ENCODE results near the gene NFATC3.
"Not testable (repeated sequence)": the region's sequence is repeated elsewhere in the genome, so short reads cannot be mapped to it uniquely, and the experiment has no call there.

Gene NFATC3

DNA sequence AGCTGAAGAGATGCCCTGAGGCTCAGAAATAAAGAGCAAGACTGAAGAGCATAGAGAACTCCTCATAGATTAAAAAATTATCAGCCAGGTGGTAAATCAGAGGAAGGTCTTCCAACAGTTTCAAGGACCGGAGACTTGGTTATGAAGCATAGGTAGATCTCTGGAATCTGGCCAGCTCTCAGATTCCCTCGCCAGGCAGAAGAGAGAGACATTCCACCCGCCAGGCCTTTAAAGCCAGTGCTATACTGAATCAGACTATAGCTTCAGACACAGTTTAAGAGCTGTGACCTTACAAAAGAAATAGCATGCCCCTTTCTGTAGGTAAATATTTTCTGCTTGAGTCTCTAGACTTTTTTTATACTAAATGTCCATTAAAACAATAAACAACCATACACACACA, 70.3 kb downstream of the NFATC3 start:
- TF ChIP-seq, protein P1, sequence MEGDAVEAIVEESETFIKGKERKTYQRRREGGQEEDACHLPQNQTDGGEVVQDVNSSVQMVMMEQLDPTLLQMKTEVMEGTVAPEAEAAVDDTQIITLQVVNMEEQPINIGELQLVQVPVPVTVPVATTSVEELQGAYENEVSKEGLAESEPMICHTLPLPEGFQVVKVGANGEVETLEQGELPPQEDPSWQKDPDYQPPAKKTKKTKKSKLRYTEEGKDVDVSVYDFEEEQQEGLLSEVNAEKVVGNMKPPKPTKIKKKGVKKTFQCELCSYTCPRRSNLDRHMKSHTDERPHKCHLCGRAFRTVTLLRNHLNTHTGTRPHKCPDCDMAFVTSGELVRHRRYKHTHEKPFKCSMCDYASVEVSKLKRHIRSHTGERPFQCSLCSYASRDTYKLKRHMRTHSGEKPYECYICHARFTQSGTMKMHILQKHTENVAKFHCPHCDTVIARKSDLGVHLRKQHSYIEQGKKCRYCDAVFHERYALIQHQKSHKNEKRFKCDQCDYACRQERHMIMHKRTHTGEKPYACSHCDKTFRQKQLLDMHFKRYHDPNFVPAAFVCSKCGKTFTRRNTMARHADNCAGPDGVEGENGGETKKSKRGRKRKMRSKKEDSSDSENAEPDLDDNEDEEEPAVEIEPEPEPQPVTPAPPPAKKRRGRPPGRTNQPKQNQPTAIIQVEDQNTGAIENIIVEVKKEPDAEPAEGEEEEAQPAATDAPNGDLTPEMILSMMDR (IDR thresholded peaks at IDR 0.05; ENCODE audit: low read depth, low read length): no peak
- H3K4me3 ChIP-seq (ENCODE audit: low read depth, low read length): no peak overlapping the region
- no peaks in the 10 kb centered on the region for H3K9me3 ChIP-seq
- H3K27me3 ChIP-seq: no peaks in the 10 kb centered on the region
- H3K4me1 ChIP-seq: no peaks in the 10 kb centered on the region
- no peak for DNase-seq
- H3K36me3 ChIP-seq: peaks cover 17% of the 10 kb centered on the region

DNA sequence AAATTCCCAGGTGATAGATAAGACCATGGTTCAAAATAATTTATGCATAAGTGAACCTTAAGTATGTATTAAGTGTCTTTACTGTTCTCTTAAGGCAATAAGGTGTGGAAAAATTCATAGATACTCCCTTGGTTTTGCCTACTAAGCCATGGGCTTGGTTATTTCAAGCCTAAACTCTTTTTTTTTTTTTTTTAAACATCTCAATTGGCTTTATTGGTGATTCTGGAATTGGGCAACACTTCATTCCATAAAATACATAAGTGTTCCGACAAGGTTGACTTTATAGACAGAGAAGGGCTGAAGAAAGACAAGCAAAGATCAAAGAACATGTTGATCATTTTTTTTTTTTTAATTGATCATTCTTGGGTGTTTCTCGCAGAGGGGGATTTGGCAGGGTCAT, 77.2 kb downstream of the NFATC3 start:
- Histone ChIP-seq H3K9me3 (no peaks in the 10 kb centered on the region), H3K27me3 (no peaks in the 10 kb centered on the region), H3K4me1 (no peaks in the 10 kb centered on the region), H3K4me3 (ENCODE audit: low read depth, low read length) (no peak overlapping the region), H3K36me3 (peaks cover 39% of the 10 kb centered on the region)
- TF ChIP-seq, protein P1 (IDR thresholded peaks at IDR 0.05; ENCODE audit: low read depth, low read length): no peak
- no peak for DNase-seq

DNA sequence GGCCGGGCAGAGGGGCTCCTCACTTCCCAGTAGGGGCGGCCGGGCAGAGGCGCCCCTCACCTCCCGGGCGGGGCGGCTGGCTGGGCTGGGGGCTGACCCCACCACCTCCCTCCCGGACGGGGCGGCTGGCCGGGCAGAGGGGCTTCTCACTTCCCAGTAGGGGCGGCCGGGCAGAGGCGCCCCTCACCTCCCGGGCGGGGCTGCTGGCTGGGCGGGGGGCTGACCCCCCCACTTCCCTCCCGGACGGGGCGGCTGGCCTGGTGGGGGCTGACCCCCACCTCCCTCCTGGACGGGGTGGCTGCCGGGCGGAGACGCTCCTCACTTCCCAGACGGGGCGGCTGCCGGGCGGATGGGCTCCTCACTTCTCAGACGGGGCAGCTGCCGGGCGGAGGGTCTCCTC, 78.1 kb downstream of the NFATC3 start:
- peaks cover 32% of the 10 kb centered on the region for H3K36me3 ChIP-seq
- not testable (repeated sequence) for DNase-seq

DNA sequence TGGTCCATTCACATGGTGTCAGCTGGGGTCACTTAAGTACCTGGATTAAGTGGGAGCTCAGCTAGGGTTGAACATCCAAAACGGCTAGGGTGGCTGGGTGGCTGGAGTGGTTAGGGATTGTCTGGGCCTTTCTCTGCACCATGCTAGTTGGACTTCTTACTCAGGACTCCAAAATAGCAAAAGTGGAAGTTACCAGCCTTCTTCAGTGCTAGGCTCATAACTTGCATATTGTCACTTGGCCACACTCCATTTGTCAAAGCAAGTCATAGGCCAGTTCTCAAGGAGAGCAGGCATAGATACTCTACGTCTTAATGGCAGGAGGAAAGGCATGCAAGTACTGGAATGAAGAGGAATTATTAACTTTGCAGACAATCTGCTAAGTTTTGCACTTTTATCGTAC, 81.1 kb downstream of the NFATC3 start:
- Histone ChIP-seq H3K36me3 (peaks cover 19% of the 10 kb centered on the region), H3K4me3 (ENCODE audit: low read depth, low read length) (no peak overlapping the region), H3K27me3 (no peaks in the 10 kb centered on the region), H3K9me3 (no peaks in the 10 kb centered on the region), H3K4me1 (no peaks in the 10 kb centered on the region)
- DNase-seq: no peak
- TF ChIP-seq, protein P1 (IDR thresholded peaks at IDR 0.05; ENCODE audit: low read depth, low read length): no peak

More for the DNA sequence above, 78.1 kb downstream of the NFATC3 start:
- not testable (repeated sequence) for H3K9me3 ChIP-seq; H3K4me1 ChIP-seq; H3K4me3 ChIP-seq (ENCODE audit: low read depth, low read length); H3K27me3 ChIP-seq

DNA sequence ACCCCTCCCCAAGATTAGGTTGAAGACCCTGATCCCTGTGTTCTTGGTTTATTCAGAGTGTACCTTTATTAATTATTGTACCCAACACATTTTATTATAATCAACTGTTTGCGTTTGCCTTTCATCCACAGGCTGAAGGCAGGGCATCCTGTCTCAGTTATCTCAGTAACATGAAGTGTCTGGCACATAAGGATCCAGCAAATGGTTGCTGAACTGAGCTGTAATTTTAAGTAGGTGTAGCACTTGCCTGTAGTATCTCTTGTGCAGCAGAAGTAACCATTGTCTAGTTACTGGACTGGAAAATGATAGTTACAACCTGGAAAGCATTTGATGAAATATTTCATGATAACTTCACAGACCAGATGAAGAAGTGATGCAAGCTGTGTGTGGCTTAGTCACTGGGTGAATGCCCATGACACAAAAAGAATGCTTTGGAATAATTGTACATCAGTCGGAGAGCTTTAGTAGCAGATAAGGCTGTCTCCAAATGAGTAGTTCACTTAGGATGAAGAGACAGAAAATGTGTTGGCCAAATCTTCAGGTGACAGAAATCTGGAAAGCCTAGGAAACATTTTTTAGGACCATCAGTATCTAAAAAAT, 94.1 kb downstream of the NFATC3 start:
- TF ChIP-seq, protein P1 (IDR thresholded peaks at IDR 0.05; ENCODE audit: low read depth, low read length): no peak
- Histone ChIP-seq H3K36me3 (peaks cover 58% of the 10 kb centered on the region), H3K4me3 (ENCODE audit: low read depth, low read length) (no peak overlapping the region), H3K27me3 (no peaks in the 10 kb centered on the region), H3K4me1 (no peaks in the 10 kb centered on the region), H3K9me3 (no peaks in the 10 kb centered on the region)
- no peak for DNase-seq

DNA sequence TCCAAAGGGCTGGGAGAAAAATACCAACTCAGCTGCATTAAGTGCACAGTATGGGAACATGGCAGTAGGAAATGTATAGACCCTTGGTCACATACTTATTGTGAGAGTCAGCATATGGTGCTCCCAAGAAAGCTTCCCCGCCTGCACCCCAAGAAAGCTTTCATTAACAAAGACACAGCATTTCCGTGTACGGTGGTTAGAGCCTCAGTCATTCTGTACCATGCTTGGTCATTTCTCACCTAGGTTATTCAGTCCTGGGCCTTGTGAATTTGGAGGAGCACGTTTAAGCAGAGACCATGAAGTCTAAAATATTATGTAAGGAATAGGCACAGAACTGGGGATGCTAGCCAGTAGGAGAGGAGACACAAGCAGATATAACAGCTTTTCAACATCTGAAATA, 94.7 kb downstream of the NFATC3 start:
- Histone ChIP-seq H3K9me3 (no peaks in the 10 kb centered on the region), H3K36me3 (peaks cover 60% of the 10 kb centered on the region), H3K27me3 (no peaks in the 10 kb centered on the region), H3K4me3 (ENCODE audit: low read depth, low read length) (no peak overlapping the region), H3K4me1 (no peaks in the 10 kb centered on the region)
- TF ChIP-seq, protein P1 (IDR thresholded peaks at IDR 0.05; ENCODE audit: low read depth, low read length): no peak
- no peak for DNase-seq

DNA sequence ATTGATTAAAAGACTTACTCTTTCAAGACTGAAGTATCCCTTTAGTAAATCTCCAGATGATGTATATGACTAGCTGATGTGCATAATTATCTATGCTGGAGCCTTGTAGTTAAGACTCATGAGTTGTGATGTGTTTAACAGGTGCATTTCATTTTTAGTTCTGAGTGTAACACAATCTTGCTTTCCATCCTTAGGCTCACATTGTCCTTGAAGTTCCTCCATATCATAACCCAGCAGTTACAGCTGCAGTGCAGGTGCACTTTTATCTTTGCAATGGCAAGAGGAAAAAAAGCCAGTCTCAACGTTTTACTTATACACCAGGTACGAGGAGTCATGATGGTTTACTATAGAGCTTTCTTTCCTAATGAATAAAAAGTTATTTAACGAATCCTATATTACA, 97.9 kb downstream of the NFATC3 start:
- no peaks in the 10 kb centered on the region for H3K27me3 ChIP-seq
- no peak for DNase-seq
- H3K36me3 ChIP-seq: peaks cover 53% of the 10 kb centered on the region
- no peak overlapping the region for H3K4me3 ChIP-seq (ENCODE audit: low read depth, low read length)
- TF ChIP-seq, protein P1 (IDR thresholded peaks at IDR 0.05; ENCODE audit: low read depth, low read length): no peak
- H3K4me1 ChIP-seq: no peaks in the 10 kb centered on the region
- no peaks in the 10 kb centered on the region for H3K9me3 ChIP-seq
